Measurements from ENCODE around the gene HIPK2. TPM values are rescaled to one million over a fixed set of nuclear protein-coding genes. Genes with fewer than 3 reads are reported as not detected.

Gene HIPK2
- total and polyA plus RNA-seq, 2 donors (not counting 3 experiments of a cell fraction or from before 2014, with no cell fraction given), result 9.0 to 43.8 TPM

DNA sequence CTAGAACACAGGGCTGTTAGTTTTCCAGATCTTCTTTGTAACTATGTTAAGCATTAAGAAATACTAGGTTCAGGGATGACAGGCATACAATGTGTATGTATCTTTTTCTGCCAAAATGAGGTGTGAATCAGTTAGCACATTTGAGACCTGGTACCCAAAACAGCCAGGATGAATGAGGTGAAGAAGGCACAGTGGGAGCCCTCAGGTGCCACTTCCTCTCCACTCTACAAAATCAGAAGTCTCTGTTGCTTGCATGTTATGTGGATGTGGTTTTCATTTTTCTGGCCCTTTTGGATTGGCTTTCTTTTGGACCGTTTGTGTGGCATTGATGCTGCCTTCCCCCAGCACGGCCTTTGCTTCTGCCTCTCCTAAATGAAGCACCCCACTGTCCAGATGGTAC lies 35.9 kb upstream of the HIPK2 start:
- H3K27me3 ChIP-seq (ENCODE audit: control insufficient read depth in 2 of 2, insufficient read depth in 2 of 2, low read length in 2 of 2), result peaks cover 10 to 20% of the 10 kb centered on the region in 2 experiments
- BruUV-seq (replicated peaks), result no TSS peak
- H3K9me3 ChIP-seq (replicated peaks; ENCODE audit: control insufficient read depth, insufficient read depth, low read length), result no peaks in the 10 kb centered on the region
- dilution Hi-C loops (cut with MboI; ENCODE audit: extremely low pct_ligation_motif_present, low sequenced_read_pairs), result no loop called here
- H3K27ac ChIP-seq (ENCODE audit: insufficient read depth, low read depth, low read length), result no peak overlapping the region
- H4K20me1 ChIP-seq (replicated peaks; ENCODE audit: control insufficient read depth, extremely low read depth, insufficient read depth, low read length), result no peaks in the 10 kb centered on the region
- intact Hi-C loops (cut with micrococcal nuclease), result no loop called here
- H3K79me2 ChIP-seq (ENCODE audit: control insufficient read depth, insufficient read depth, low read length), result no peaks in the 10 kb centered on the region
- CTCF ChIA-PET, result no interaction called here
- TF ChIP-seq FOS (IDR thresholded peaks at IDR 0.05; ENCODE audit: borderline replicate concordance, insufficient read depth, low read length) (no peak), POLR2AphosphoS5 (IDR thresholded peaks at IDR 0.05; ENCODE audit: insufficient read depth, low read depth, low read length) (no peak), EZH2 (IDR thresholded peaks at IDR 0.05; ENCODE audit: borderline replicate concordance, low read depth, low read length, severe bottlenecking) (no peak), MYC (IDR thresholded peaks at IDR 0.05; ENCODE audit: low read depth, low read length) (no peak)
- TF ChIP-seq, protein P1, sequence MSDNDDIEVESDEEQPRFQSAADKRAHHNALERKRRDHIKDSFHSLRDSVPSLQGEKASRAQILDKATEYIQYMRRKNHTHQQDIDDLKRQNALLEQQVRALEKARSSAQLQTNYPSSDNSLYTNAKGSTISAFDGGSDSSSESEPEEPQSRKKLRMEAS (IDR thresholded peaks at IDR 0.05; ENCODE audit: insufficient read depth, insufficient read length), result no peak
- FAIRE-seq, result no peak
- no peak for DNase-seq (ENCODE audit: low read depth, low spot score)
- no peaks in the 10 kb centered on the region for H3K9me1 ChIP-seq (replicated peaks; ENCODE audit: control insufficient read depth, extremely low read depth, insufficient read depth, low read length)
- H2AFZ ChIP-seq (ENCODE audit: low read depth, low read length), result no peak overlapping the region
- no peaks in the 10 kb centered on the region for H3K4me1 ChIP-seq (ENCODE audit: control insufficient read depth, extremely low read depth, insufficient read depth, low read length)
- H3K9ac ChIP-seq (replicated peaks; ENCODE audit: extremely low read depth, insufficient read depth, low read length), result no peak overlapping the region
- no peaks in the 10 kb centered on the region for H3K36me3 ChIP-seq (ENCODE audit: control insufficient read depth in 2 of 2, extremely low read depth in 1 of 2, insufficient read depth in 2 of 2, low read length in 2 of 2)
- no peak overlapping the region for H3K4me3 ChIP-seq (replicated peaks in 1 of 3; ENCODE audit: insufficient read depth in 1 of 3, low read depth in 1 of 3, low read length in 3 of 3)
- POLR2A ChIA-PET, result no interaction called here
- no peak overlapping the region for H3K4me2 ChIP-seq (ENCODE audit: insufficient read depth, low read length)

DNA sequence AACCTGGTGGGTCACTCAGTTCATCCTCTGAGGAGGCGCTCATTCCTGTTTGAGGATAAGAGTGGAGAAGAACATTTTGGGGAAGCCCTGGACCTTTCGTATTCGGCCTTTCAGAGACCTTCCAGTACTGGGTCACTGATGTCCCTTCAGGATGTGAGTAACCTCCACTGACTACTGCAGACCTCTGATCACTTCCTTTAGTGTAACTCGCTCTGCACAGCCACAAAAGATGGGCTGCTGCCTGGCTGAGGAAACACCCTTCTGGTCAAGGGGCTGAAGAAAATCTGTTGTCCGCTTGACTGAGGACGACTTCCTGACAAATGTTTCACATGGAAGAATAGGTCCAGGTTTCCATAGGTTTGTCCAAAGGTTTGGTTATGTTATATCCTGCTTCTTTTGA lies 35.4 kb upstream of the HIPK2 start:
- CTCF ChIA-PET, result no interaction called here
- Histone ChIP-seq H3K9me1 (replicated peaks; ENCODE audit: control insufficient read depth, extremely low read depth, insufficient read depth, low read length) (no peaks in the 10 kb centered on the region), H2AFZ (ENCODE audit: low read depth, low read length) (no peak overlapping the region), H3K36me3 (ENCODE audit: control insufficient read depth in 2 of 2, extremely low read depth in 1 of 2, insufficient read depth in 2 of 2, low read length in 2 of 2) (no peaks in the 10 kb centered on the region), H4K20me1 (replicated peaks; ENCODE audit: control insufficient read depth, extremely low read depth, insufficient read depth, low read length) (no peaks in the 10 kb centered on the region), H3K9ac (replicated peaks; ENCODE audit: extremely low read depth, insufficient read depth, low read length) (no peak overlapping the region), H3K9me3 (replicated peaks; ENCODE audit: control insufficient read depth, insufficient read depth, low read length) (no peaks in the 10 kb centered on the region), H3K27me3 (ENCODE audit: control insufficient read depth in 2 of 2, insufficient read depth in 2 of 2, low read length in 2 of 2) (peaks cover 13 to 19% of the 10 kb centered on the region in 2 experiments), H3K4me2 (ENCODE audit: insufficient read depth, low read length) (no peak overlapping the region), H3K4me3 (replicated peaks in 1 of 3; ENCODE audit: insufficient read depth in 1 of 3, low read depth in 1 of 3, low read length in 3 of 3) (no peak overlapping the region), H3K4me1 (ENCODE audit: control insufficient read depth, extremely low read depth, insufficient read depth, low read length) (no peaks in the 10 kb centered on the region), H3K27ac (ENCODE audit: insufficient read depth, low read depth, low read length) (no peak overlapping the region), H3K79me2 (ENCODE audit: control insufficient read depth, insufficient read depth, low read length) (no peaks in the 10 kb centered on the region)
- DNase-seq (ENCODE audit: low read depth, low spot score), result no peak
- POLR2A ChIA-PET, result no interaction called here
- FAIRE-seq, result peak; percentile 66
- BruUV-seq (replicated peaks), result no TSS peak
- intact Hi-C loops (cut with micrococcal nuclease) (no loop called here), dilution Hi-C loops (cut with MboI; ENCODE audit: extremely low pct_ligation_motif_present, low sequenced_read_pairs) (no loop called here)
- TF ChIP-seq EZH2 (IDR thresholded peaks at IDR 0.05; ENCODE audit: borderline replicate concordance, low read depth, low read length, severe bottlenecking) (no peak), FOS (IDR thresholded peaks at IDR 0.05; ENCODE audit: borderline replicate concordance, insufficient read depth, low read length) (peak; percentile 21)

Measured in endothelial cell of umbilical vein (primary cell).